Colonic mucosa (tissue), 4 donors: Measurements from ENCODE around the gene HEXD. TPM values are rescaled to one million over a fixed set of nuclear protein-coding genes. Genes with fewer than 3 reads are reported as not detected.

ENCODE experiments used
- DNase-seq: peaks from one replicate; pipeline ENCODE4 v3.0.0-alpha.2; 2020
- H3K27ac ChIP-seq: fragments of 200-600 bp; one replicate; pipeline ENCODE4 v1.8.0; 2021
- H3K27me3 ChIP-seq: fragments of 200-600 bp; one replicate; pipeline ENCODE4 v1.8.0; 2021
- H3K36me3 ChIP-seq: fragments of 200-600 bp; one replicate; pipeline ENCODE4 v1.8.0; 2021
- H3K4me1 ChIP-seq: fragments of 200-600 bp; one replicate; pipeline ENCODE4 v1.8.0; 2021; ENCODE audit warnings: mild to moderate bottlenecking
- H3K4me3 ChIP-seq: fragments of 200-600 bp; one replicate; pipeline ENCODE4 v1.8.0; 2021
- H3K9ac ChIP-seq, 2 donors: one replicate each; pipeline ENCODE4 v1.7.0; 2013; ENCODE audit warnings: control low read depth in 2 of 2, low read depth in 2 of 2, low read length in 2 of 2
- H3K9me3 ChIP-seq: fragments of 200-600 bp; one replicate; pipeline ENCODE4 v1.8.0; 2021
- intact Hi-C: fragments of 100-400 bp; cut with DNase I; formaldehyde crosslinking; loops from one replicate; pipeline ENCODE4 v1.14.1; 2022
- total RNA-seq, 2 donors: library from RNA; stranded (reverse); fragmentation: NEBNext Ultra II Directional in 1 of 2; extraction: Animal tissue kit (Norgen Biotek cat#: 25700) in 1 of 2; gene quantifications; one replicate each; pipeline ENCODE4 v1.2.1, GENCODE V29; 2021
- TF ChIP-seq, protein P1 (sequence below): fragments of 200-600 bp; IDR thresholded peaks from one replicate; pipeline ENCODE4 v1.8.0; 2022; ENCODE audit warnings: antibody characterized with exemption, mild to moderate bottlenecking
- donor health status: healthy.
- donor health status: DM: no; HTN: no; CAD: no.
- donor health status: DM: no; HTN: no; CAD: no.

HEXD gene
- total RNA-seq, 2 donors from 2014 or later = 26.3 to 31.4 TPM

DNA sequence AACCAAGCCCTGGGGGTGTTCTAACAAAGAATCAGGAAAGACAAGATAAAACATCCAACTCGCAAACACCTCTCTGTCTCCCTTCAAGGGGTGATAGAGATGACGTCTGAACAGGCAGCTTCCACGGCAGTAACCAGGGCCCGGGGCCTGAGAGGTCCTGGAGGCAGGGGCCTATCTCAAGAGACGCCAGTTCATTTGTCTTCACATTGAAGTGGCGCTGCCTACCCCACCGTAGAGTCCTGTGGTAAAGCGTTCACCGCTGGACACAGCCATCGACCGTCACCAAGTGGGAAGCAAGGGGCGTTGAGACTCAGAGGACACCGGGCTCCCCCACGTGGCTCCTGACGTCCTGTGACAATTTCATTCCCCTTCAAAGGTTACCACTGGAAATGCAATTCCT is 25.2 kb upstream of the HEXD start:
- H3K27me3 ChIP-seq = no peaks in the 10 kb centered on the region
- no peak overlapping the region for H3K9ac ChIP-seq
- H3K36me3 ChIP-seq = no peaks in the 10 kb centered on the region
- DNase-seq = no peak
- TF ChIP-seq, protein P1, sequence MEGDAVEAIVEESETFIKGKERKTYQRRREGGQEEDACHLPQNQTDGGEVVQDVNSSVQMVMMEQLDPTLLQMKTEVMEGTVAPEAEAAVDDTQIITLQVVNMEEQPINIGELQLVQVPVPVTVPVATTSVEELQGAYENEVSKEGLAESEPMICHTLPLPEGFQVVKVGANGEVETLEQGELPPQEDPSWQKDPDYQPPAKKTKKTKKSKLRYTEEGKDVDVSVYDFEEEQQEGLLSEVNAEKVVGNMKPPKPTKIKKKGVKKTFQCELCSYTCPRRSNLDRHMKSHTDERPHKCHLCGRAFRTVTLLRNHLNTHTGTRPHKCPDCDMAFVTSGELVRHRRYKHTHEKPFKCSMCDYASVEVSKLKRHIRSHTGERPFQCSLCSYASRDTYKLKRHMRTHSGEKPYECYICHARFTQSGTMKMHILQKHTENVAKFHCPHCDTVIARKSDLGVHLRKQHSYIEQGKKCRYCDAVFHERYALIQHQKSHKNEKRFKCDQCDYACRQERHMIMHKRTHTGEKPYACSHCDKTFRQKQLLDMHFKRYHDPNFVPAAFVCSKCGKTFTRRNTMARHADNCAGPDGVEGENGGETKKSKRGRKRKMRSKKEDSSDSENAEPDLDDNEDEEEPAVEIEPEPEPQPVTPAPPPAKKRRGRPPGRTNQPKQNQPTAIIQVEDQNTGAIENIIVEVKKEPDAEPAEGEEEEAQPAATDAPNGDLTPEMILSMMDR = no peak
- H3K4me3 ChIP-seq = no peak overlapping the region
- no peaks in the 10 kb centered on the region for H3K4me1 ChIP-seq
- intact Hi-C loops = no loop called here
- H3K9me3 ChIP-seq = no peaks in the 10 kb centered on the region
- H3K27ac ChIP-seq = no peak overlapping the region

GRCh38 chr17:82394278-82394677 is 23.9 kb upstream of the HEXD start:
- Histone ChIP-seq H3K9me3 (no peaks in the 10 kb centered on the region), H3K9ac (no peak overlapping the region), H3K27ac (no peak overlapping the region), H3K4me3 (no peak overlapping the region), H3K27me3 (no peaks in the 10 kb centered on the region), H3K36me3 (no peaks in the 10 kb centered on the region), H3K4me1 (no peaks in the 10 kb centered on the region)
- TF ChIP-seq, protein P1 = no peak
- DNase-seq = no peak
- intact Hi-C loops = no loop called here

- no peaks in the 10 kb centered on the region for H3K27me3 ChIP-seq
- H3K36me3 ChIP-seq = no peaks in the 10 kb centered on the region
- no peak overlapping the region for H3K4me3 ChIP-seq
- TF ChIP-seq, protein P1 = no peak
- no peak overlapping the region for H3K27ac ChIP-seq
- intact Hi-C loops = no loop called here
- no peak for DNase-seq
- H3K9ac ChIP-seq = no peak overlapping the region
- no peaks in the 10 kb centered on the region for H3K4me1 ChIP-seq
- H3K9me3 ChIP-seq = no peaks in the 10 kb centered on the region
Measured at GRCh38 chr17:82396601-82397435, 21.3 kb upstream of the HEXD start.

GRCh38 chr17:82397449-82398335 is 20.5 kb upstream of the HEXD start:
- Histone ChIP-seq H3K9me3 (no peaks in the 10 kb centered on the region), H3K4me3 (no peak overlapping the region), H3K27me3 (no peaks in the 10 kb centered on the region), H3K27ac (no peak overlapping the region), H3K36me3 (no peaks in the 10 kb centered on the region), H3K9ac (no peak overlapping the region), H3K4me1 (no peaks in the 10 kb centered on the region)
- DNase-seq = no peak
- TF ChIP-seq, protein P1 = no peak
- intact Hi-C loops = no loop called here

GRCh38 chr17:82399041-82399441 is 19.1 kb upstream of the HEXD start:
- DNase-seq = no peak
- H3K4me1 ChIP-seq = no peaks in the 10 kb centered on the region
- H3K36me3 ChIP-seq = no peaks in the 10 kb centered on the region
- no peak overlapping the region for H3K4me3 ChIP-seq
- no peak overlapping the region for H3K27ac ChIP-seq
- intact Hi-C loops = no loop called here
- TF ChIP-seq, protein P1 = no peak
- no peaks in the 10 kb centered on the region for H3K27me3 ChIP-seq
- no peaks in the 10 kb centered on the region for H3K9me3 ChIP-seq
- H3K9ac ChIP-seq = no peak overlapping the region
